IPS DF 6.9 (cell line): ENCODE measurements around the gene PSMB11.

Experiments used
- DNase-seq: peaks from one replicate; pipeline ENCODE4 v3.0.0-alpha.2; 2013; ENCODE audit warnings: low read depth, low spot score
- H3K27ac ChIP-seq: one replicate; pipeline ENCODE4 v1.5.1; 2013; ENCODE audit warnings: low read length, control low read depth
- H3K27me3 ChIP-seq: 2 replicates; pipeline ENCODE4 v1.6.1; 2013; ENCODE audit warnings: mild to moderate bottlenecking, low read length; ENCODE audit not compliant: control insufficient read depth, insufficient read depth
- H3K36me3 ChIP-seq: 2 replicates; pipeline ENCODE4 v1.6.1; 2013; ENCODE audit warnings: low read length; ENCODE audit not compliant: control insufficient read depth, insufficient read depth
- H3K4me1 ChIP-seq: 2 replicates; pipeline ENCODE4 v1.6.1; 2013; ENCODE audit warnings: low read length; ENCODE audit not compliant: control insufficient read depth, insufficient read depth
- H3K4me3 ChIP-seq: 2 replicates; pipeline ENCODE4 v1.5.1; 2013; ENCODE audit warnings: mild to moderate bottlenecking, low read length
- H3K9me3 ChIP-seq: 2 replicates; pipeline ENCODE4 v1.6.1; 2013; ENCODE audit warnings: low read length, inconsistent platforms; ENCODE audit not compliant: control insufficient read depth, insufficient read depth
- WGBS: extraction: QIAGEN DNeasy Blood & Tissue Kit; methylation state at CpG from one replicate; pipeline ENCODE4 v1.1.7; 2013; ENCODE audit warnings: mixed read lengths, missing lambda C conversion rate; ENCODE audit not compliant: insufficient read length, insufficient coverage; 5-methylcytosine and 5-hydroxymethylcytosine counted together

The PSMB11 gene

DNA sequence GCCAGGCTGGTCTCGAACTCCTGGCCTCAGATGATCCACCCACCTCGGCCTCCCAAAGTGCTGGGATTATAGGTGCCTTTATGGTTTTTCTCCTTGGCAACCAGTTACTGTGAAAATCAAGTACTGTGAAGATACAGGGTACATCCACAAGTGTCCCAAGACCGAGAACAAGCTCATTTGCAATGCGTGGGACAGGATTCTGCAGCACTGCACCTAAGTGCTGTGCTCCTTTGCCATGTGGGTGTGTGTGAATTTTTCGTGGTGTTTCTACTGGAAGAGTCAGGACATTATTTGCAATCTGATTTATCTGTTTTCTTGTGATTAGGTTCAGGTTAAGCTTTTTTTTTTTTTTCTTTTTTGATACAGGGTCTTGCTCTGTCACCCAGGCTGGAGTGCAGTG is 24.9 kb upstream of the PSMB11 start:
- H3K9me3 ChIP-seq: no peaks in the 10 kb centered on the region
- DNase-seq: no peak
- H3K27me3 ChIP-seq: no peaks in the 10 kb centered on the region
- H3K27ac ChIP-seq: no peak overlapping the region
- no peaks in the 10 kb centered on the region for H3K4me1 ChIP-seq
- H3K36me3 ChIP-seq: no peaks in the 10 kb centered on the region
- no CpG with 5 or more reads among the region's 5 CpGs for WGBS
- H3K4me3 ChIP-seq: no peak overlapping the region

DNA sequence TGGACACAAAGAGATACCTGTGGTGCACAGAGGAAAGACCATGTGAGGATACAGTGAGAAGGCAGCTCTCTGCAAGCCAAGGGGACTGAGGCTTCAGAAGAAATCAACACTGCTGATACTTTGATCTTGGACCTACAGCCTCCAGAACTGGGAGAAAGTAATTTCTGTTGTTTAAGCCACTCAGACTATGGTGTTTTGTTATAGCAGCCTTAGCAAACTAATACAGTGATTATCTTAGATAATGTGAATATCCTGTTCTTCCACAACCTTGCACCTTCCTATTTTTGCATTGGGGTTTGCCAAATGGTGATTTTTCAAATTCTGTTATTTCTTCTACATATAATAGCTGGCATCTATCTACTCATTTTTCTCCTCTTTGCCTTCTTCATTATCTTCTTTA is 23.9 kb upstream of the PSMB11 start:
- Histone ChIP-seq H3K4me1 (no peaks in the 10 kb centered on the region), H3K27ac (no peak overlapping the region), H3K4me3 (no peak overlapping the region), H3K27me3 (no peaks in the 10 kb centered on the region), H3K9me3 (no peaks in the 10 kb centered on the region), H3K36me3 (no peaks in the 10 kb centered on the region)
- DNase-seq: no peak

DNA sequence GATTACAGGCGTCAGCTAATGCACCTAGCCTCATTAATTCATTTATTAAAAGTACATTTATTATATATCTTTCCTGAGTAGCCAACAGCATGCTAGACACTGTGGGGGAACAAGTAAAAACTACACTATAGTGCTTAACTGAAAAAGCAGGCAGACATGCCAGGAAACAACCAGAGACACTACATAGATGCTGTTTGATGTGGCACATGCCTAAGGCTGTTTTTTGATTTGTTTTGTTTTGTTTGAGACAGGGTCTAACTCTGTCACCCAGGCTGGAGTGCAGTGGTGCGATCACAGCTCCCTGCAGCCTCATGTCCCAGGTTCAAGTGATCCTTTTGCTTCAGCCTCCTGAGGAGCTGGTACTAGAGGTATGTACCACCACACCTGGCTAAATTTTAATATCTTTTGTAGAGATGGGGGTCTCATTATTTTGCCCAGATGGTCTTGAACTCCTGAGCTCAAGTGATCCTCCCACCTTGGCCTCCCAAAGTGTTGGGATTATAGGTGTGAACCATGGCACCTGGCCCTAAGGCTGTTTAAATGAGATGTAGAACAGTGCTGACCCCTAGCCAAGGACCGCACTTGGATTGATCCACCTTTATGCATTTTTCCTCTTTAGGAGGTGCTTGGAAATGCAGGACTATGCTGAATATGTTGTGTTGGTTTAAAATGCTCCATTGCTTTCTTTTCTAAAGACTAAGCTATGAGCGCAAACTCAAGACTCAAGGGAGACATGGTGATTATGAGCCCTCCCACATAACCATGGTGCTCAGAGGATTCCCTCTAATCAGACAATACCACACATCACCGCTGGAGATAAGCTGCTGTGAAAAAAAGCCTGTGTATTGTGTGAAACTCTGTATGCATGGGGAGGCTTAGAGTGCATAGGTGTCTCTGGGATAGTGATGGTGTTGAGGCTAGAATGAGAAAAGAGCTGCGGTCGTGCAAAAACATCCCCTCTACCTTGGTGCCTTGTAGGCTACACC is 21.6 kb upstream of the PSMB11 start:
- Histone ChIP-seq H3K27ac (no peak overlapping the region), H3K4me1 (no peaks in the 10 kb centered on the region), H3K9me3 (no peaks in the 10 kb centered on the region), H3K27me3 (no peaks in the 10 kb centered on the region), H3K4me3 (no peak overlapping the region), H3K36me3 (peaks cover 7% of the 10 kb centered on the region; the same call in 1 of the 2 replicates)
- no CpG with 5 or more reads among the region's 7 CpGs for WGBS
- no peak for DNase-seq

DNA sequence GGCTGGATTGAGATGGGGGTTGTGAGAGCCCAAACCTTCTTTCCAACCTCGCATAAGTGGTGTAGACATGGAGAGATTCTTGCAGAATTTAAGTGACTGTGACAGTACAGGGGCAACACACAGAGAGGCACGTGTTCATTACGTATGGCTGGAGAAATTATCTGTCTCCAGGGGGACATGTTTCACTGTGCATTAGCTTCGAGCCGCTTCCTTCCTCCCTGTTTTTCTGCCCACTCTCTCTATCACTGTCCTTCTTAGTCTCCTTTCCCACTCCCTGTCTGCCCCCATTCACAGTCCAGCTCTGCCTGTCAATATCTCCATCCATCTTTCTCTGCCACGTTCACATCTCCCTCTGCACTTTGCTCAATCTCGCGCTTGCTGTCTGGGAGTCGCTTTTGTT is 20.6 kb upstream of the PSMB11 start:
- Histone ChIP-seq H3K4me3 (no peak overlapping the region), H3K27ac (no peak overlapping the region), H3K36me3 (peaks cover 11% of the 10 kb centered on the region), H3K4me1 (no peaks in the 10 kb centered on the region), H3K9me3 (no peaks in the 10 kb centered on the region), H3K27me3 (no peaks in the 10 kb centered on the region)
- no CpG with 5 or more reads among the region's 9 CpGs for WGBS
- DNase-seq: no peak

- Histone ChIP-seq H3K36me3 (peaks cover 11% of the 10 kb centered on the region), H3K9me3 (no peaks in the 10 kb centered on the region), H3K4me3 (no peak overlapping the region), H3K27ac (no peak overlapping the region), H3K27me3 (no peaks in the 10 kb centered on the region), H3K4me1 (no peaks in the 10 kb centered on the region)
- WGBS: no CpG with 5 or more reads among the region's 7 CpGs
- no peak for DNase-seq
Measured at GRCh38 chr14:23021889-23022442, 20.0 kb upstream of the PSMB11 start.

GRCh38 chr14:23023022-23023794 is 18.8 kb upstream of the PSMB11 start:
- Histone ChIP-seq H3K27ac (no peak overlapping the region), H3K27me3 (no peaks in the 10 kb centered on the region), H3K4me1 (no peaks in the 10 kb centered on the region), H3K9me3 (no peaks in the 10 kb centered on the region), H3K36me3 (peaks cover 11% of the 10 kb centered on the region), H3K4me3 (no peak overlapping the region)
- no peak for DNase-seq
- WGBS: no CpG with 5 or more reads among the region's 8 CpGs

- no peak for DNase-seq
- no peak overlapping the region for H3K27ac ChIP-seq
- WGBS: no CpG with 5 or more reads among the region's 2 CpGs
- peaks cover 13% of the 10 kb centered on the region for H3K36me3 ChIP-seq
- no peak overlapping the region for H3K4me3 ChIP-seq
- H3K9me3 ChIP-seq: no peaks in the 10 kb centered on the region
- no peaks in the 10 kb centered on the region for H3K4me1 ChIP-seq
- no peaks in the 10 kb centered on the region for H3K27me3 ChIP-seq
Measured at GRCh38 chr14:23023795-23024152, 18.2 kb upstream of the PSMB11 start.

GRCh38 chr14:23024612-23025075 is 17.4 kb upstream of the PSMB11 start:
- WGBS: 100% methylated on average over 2 of the region's 7 CpGs
- H3K4me1 ChIP-seq: no peaks in the 10 kb centered on the region

DNA sequence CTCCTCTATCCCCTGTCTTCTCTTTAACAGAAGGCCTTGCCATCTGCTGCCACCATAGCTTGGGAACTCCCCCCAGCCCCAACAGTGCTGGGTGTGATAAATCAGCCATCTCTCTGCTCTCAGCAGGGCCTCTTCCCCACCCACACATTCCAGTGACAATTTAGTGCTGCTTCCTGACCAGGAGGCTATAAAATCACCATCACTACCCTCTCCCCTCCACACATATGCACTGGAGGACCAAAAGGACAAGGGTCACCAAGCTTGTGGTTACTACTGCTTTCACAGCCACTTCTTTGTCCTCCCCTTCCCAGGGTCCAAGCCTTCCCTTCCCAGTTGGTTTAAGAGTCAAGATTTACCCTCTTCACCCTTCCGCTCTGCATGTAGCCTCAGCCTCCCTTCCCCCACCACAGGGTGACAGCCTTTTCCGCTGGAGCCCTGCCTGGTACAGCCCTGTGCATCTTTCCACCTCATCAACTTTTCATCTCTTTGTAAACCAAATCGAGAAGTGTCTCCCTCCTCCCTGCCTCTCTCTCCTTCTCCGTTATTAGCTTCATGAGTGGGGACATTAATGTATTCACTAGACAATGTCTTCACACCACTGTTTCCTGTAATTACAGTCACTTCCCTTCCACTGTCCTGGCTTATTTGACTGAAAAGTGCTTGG is 16.7 kb upstream of the PSMB11 start:
- Histone ChIP-seq H3K36me3 (peaks cover 17% of the 10 kb centered on the region), H3K9me3 (no peaks in the 10 kb centered on the region), H3K4me1 (no peaks in the 10 kb centered on the region), H3K4me3 (no peak overlapping the region), H3K27ac (no peak overlapping the region), H3K27me3 (no peaks in the 10 kb centered on the region)
- DNase-seq: no peak
- no CpG with 5 or more reads among the region's 4 CpGs for WGBS

More at GRCh38 chr14:23024612-23025075, 17.4 kb upstream of the PSMB11 start:
- no peaks in the 10 kb centered on the region for H3K27me3 ChIP-seq
- H3K9me3 ChIP-seq: no peaks in the 10 kb centered on the region
- peaks cover 17% of the 10 kb centered on the region for H3K36me3 ChIP-seq
- no peak for DNase-seq
- no peak overlapping the region for H3K27ac ChIP-seq
- no peak overlapping the region for H3K4me3 ChIP-seq

DNA sequence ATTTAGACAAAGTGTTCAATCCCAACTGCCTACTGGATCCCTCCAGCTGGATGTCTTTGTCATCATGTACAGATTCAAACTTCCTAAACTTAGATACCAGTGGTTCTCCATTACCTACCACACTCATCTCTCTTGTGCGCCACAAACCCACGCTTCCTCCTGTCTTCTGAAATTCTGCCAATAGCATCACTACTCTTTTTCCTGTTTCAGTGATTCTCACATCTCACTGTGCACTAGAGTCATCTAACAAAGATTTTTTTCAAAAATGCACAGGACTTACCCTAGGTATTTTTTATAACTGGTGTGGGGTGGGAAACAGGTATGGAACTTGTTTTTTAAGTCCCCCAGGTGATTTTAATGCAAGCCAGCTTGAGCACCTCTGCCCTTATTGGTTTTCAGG is 13.2 kb upstream of the PSMB11 start:
- Histone ChIP-seq H3K4me1 (no peaks in the 10 kb centered on the region), H3K27ac (no peak overlapping the region), H3K36me3 (peaks cover 21% of the 10 kb centered on the region), H3K9me3 (no peaks in the 10 kb centered on the region), H3K27me3 (no peaks in the 10 kb centered on the region), H3K4me3 (no peak overlapping the region)
- no CpG with 5 or more reads among the region's 2 CpGs for WGBS
- DNase-seq: no peak
